Common myeloid progenitor, CD34-positive (primary cell): ENCODE data around the gene ITPK1.

ENCODE experiments used
- CTCF ChIA-PET: fragments of 350-600 bp; sonication (Branson Sonifier 250); formaldehyde crosslinking; loops from one replicate; lab custom pipeline; 2021; ENCODE audit warnings: antibody characterized with exemption; lab: Charles Lee
- POLR2A ChIA-PET: fragments of 350-600 bp; sonication (Branson Sonifier 250); formaldehyde crosslinking; loops from one replicate; lab custom pipeline; 2021; ENCODE audit warnings: antibody characterized with exemption; lab: Charles Lee
- DNase-seq, 3 donors: peaks; one replicate each; pipeline versions ENCODE4 v3.0.0 to v3.0.0-alpha.2; 2013
- H3K27ac ChIP-seq, 2 experiments: 1 replicate in 1 of 2; 2 replicates in 1 of 2; pipeline ENCODE4 v1.7.0; 2013; ENCODE audit warnings: inconsistent platforms in 2 of 2, low read length in 2 of 2, mild to moderate bottlenecking in 2 of 2, low read depth in 1 of 2, moderate library complexity in 1 of 2; ENCODE audit not compliant: severe bottlenecking in 2 of 2, insufficient read depth in 1 of 2, poor library complexity in 1 of 2
- H3K27me3 ChIP-seq, 5 experiments: replicated peaks in 2 of 5; 1 replicate in 3 of 5; 2 replicates in 2 of 5; pipeline versions ENCODE4 v1.6.1 to v1.7.0; 2013; ENCODE audit warnings: low read length in 4 of 5, mild to moderate bottlenecking in 2 of 5, moderate library complexity in 2 of 5, inconsistent platforms in 1 of 5; ENCODE audit not compliant: insufficient read depth in 5 of 5, control insufficient read depth in 4 of 5
- H3K36me3 ChIP-seq, 4 experiments: 1 replicate in 2 of 4; 2 replicates in 2 of 4; pipeline versions ENCODE4 v1.6.1 to v1.7.0; 2013; ENCODE audit warnings: low read length in 3 of 4, control low read depth in 1 of 4, mild to moderate bottlenecking in 1 of 4; ENCODE audit not compliant: control insufficient read depth in 4 of 4, insufficient read depth in 4 of 4
- H3K4me1 ChIP-seq, 4 experiments: 1 replicate in 3 of 4; 2 replicates in 1 of 4; pipeline versions ENCODE4 v1.6.1 to v1.7.1; 2013; ENCODE audit warnings: low read length in 3 of 4, mild to moderate bottlenecking in 3 of 4, control low read depth in 1 of 4, inconsistent platforms in 1 of 4, moderate library complexity in 1 of 4; ENCODE audit not compliant: control insufficient read depth in 4 of 4, insufficient read depth in 4 of 4; ENCODE audit errors: control extremely low read depth in 1 of 4
- H3K4me3 ChIP-seq, 7 experiments: 1 replicate in 4 of 7; 2 replicates in 3 of 7; pipeline versions ENCODE4 v1.5.1 to v1.7.0; 2013; ENCODE audit warnings: mild to moderate bottlenecking in 7 of 7, low read length in 6 of 7, moderate library complexity in 6 of 7, inconsistent platforms in 2 of 7, low read depth in 2 of 7, control low read depth in 1 of 7; ENCODE audit not compliant: insufficient read depth in 4 of 7, control insufficient read depth in 1 of 7; ENCODE audit errors: extremely low read depth in 1 of 7
- H3K9me3 ChIP-seq, 5 experiments: 1 replicate in 4 of 5; 2 replicates in 1 of 5; pipeline versions ENCODE4 v1.6.1 to v1.7.1; 2013; ENCODE audit warnings: low read length in 4 of 5, mild to moderate bottlenecking in 2 of 5, inconsistent platforms in 1 of 5, low read depth in 1 of 5, moderate library complexity in 1 of 5; ENCODE audit not compliant: control insufficient read depth in 4 of 5, insufficient read depth in 2 of 5; ENCODE audit errors: control extremely low read depth in 1 of 5
- WGBS: methylation state at CpG from one replicate; pipeline ENCODE4 v1.1.5; 2013; ENCODE audit not compliant: insufficient coverage; 5-methylcytosine and 5-hydroxymethylcytosine counted together

ITPK1 gene

DNA sequence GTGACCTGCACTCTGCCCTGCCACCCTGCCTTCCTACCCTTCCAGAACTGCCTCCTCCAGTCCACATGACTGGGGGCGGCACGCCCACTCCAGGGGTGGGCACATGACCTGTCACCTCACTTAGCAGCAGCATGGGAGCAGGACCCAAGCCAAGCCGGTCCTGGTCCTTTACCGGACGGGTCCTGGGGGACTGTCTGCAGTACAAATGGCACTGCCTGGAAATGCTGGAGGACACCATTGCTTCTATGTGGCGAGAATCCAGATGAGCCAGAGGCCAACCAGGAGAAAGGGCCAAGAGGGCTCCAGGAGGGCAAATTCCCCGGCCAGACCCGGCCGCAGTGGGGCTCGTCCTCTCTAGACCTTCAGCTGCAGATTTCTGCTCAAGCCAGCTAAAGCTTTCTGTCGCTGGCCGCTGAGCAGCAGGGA, 33.1 kb downstream of the ITPK1 start:
- no peak overlapping the region for H3K4me3 ChIP-seq
- H3K36me3 ChIP-seq: no peaks in the 10 kb centered on the region
- DNase-seq: no peak
- 93% methylated on average over 12 of the region's 12 CpGs for WGBS
- H3K4me1 ChIP-seq: peaks cover 4 to 61% (median 35%) of the 10 kb centered on the region in 4 experiments
- H3K9me3 ChIP-seq: no peaks in the 10 kb centered on the region
- POLR2A ChIA-PET: no interaction called here
- H3K27ac ChIP-seq: peak overlapping the region in 1 of 2 experiments; percentile 16
- no peaks in the 10 kb centered on the region for H3K27me3 ChIP-seq
- CTCF ChIA-PET: no interaction called here

DNA sequence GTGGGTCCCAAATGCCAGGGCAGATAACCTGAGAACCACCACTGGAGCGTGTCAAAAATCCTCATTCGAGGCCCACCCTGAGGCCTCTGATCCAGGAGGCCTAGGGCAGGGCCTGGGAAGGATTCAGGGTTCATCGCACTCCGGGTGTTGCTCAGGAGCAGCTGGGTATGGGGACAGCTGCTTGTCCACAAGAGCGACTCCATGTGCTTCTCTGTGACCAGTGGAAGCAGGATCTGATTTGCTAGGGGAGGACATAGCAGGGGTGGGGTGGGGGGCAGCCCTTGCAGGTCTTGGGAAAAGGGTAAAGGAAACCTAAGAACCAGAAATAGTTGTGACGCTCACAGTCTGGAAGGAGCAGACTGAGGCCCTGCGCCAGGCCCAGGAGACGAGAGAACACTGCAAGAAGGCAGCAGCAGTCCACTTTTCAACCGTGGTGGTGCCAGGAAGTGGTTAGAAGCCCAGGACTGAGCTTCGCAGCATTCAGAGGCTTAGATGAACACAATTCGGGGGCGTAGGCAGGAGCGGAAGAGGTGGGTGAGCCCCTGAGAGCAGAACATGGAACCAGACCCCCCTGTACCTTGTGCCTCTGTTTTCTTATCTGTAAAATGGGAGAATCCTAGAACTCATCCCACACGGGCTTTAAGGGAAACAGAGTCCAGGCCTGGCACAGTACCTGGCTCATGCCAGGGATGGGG, 33.7 kb downstream of the ITPK1 start:
- Histone ChIP-seq H3K27ac (peak overlapping the region in 1 of 2 experiments; percentile 16), H3K27me3 (no peaks in the 10 kb centered on the region), H3K4me1 (peaks cover 4 to 56% (median 35%) of the 10 kb centered on the region in 4 experiments), H3K4me3 (no peak overlapping the region), H3K9me3 (no peaks in the 10 kb centered on the region), H3K36me3 (no peaks in the 10 kb centered on the region)
- CTCF ChIA-PET: interaction anchor here (1.0 to 1.2 kb wide), 2 partner anchors 15 to 22 kb away, joined by 3 to 4 read pairs; no protein-coding TSS in a partner anchor
- POLR2A ChIA-PET: no interaction called here
- DNase-seq: peak in 2 of 3 donors; percentile 46 to 58
- WGBS: 71% methylated on average over 12 of the region's 14 CpGs

DNA sequence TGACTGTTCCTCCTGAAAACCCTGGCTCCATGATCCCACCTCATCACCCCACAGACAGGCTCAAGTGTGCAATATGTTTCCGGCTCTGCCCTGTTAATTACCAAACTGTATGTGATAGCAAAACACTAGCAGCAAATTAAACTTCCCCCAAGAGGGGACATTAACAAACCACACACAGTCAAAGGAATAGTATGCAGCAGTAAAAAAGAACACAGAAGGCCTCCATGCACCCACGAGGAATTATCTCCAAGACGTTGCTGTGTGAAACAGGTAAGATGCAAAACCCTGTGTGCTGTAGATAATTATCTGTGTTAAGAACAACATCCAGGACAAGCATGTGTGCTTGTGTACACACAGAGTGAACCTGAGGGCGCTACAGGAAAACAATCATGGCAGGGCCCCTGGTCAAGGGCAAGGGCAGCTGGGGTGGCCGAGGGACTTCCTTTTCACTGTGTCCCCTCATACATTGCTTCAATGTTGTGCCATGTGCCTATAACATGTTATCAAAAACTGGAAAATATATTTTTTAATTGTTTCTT, 35.8 kb downstream of the ITPK1 start:
- no peak for DNase-seq
- Histone ChIP-seq H3K9me3 (no peaks in the 10 kb centered on the region), H3K4me1 (peaks cover 0 to 55% (median 21%) of the 10 kb centered on the region in 4 experiments), H3K4me3 (no peak overlapping the region), H3K27me3 (no peaks in the 10 kb centered on the region), H3K27ac (no peak overlapping the region), H3K36me3 (no peaks in the 10 kb centered on the region)
- ChIA-PET CTCF (interaction anchor here (1.7 kb wide), 1 partner anchor 34 kb away, joined by 6 read pairs; no protein-coding TSS in a partner anchor), POLR2A (no interaction called here)
- 100% methylated on average over 3 of the region's 5 CpGs for WGBS

DNA sequence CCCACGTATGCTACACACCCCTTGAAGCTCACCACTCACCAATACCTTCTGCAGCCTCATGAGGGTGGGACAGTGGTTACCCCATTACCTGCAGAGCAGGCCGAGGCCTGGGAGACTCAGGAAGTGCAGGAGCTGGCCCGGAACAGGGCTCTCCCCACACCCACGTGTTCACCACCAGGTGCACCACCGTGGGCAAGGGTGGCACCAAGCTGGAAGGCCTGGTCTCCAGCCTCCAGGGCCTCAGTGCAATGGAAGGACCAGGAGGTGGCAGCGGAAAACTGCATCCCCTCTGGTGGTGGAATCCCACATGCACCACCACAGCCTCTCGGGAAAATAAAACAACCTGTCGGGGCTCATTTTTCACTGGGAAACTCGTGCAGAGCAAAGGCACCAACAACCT, 36.4 kb downstream of the ITPK1 start:
- CTCF ChIA-PET: no interaction called here
- no peak for DNase-seq
- 98% methylated on average over 6 of the region's 9 CpGs for WGBS
- no peaks in the 10 kb centered on the region for H3K36me3 ChIP-seq
- H3K4me1 ChIP-seq: peaks cover 4 to 55% (median 26%) of the 10 kb centered on the region in 4 experiments
- POLR2A ChIA-PET: no interaction called here
- no peaks in the 10 kb centered on the region for H3K27me3 ChIP-seq
- H3K27ac ChIP-seq: no peak overlapping the region
- no peak overlapping the region for H3K4me3 ChIP-seq
- no peaks in the 10 kb centered on the region for H3K9me3 ChIP-seq

DNA sequence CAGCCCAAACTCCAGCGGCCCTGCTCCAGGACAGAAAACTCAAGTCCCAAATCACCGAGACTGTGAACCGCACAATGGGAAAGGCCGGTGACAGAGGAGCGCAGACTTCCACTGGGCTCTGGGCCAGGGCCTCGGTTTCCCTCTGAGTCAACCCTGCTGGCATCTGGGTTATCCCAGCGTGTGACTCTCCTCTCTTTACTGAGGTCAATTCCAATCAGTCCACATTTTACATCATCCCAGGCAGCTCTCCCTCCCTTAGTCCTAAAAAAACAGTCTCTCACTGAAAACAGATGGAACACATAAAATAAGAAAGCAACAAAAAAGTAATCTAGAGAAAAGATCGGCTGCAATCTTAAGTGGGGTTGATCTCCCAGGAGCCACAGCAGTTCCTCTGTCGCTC, 36.9 kb downstream of the ITPK1 start:
- Histone ChIP-seq H3K36me3 (no peaks in the 10 kb centered on the region), H3K27me3 (no peaks in the 10 kb centered on the region), H3K4me1 (peaks cover 4 to 55% (median 30%) of the 10 kb centered on the region in 4 experiments), H3K4me3 (no peak overlapping the region), H3K27ac (no peak overlapping the region), H3K9me3 (no peaks in the 10 kb centered on the region)
- 96% methylated on average over 8 of the region's 9 CpGs for whole genome bisulfite sequencing
- ChIA-PET POLR2A (no interaction called here), CTCF (no interaction called here)
- DNase-seq: no peak

DNA sequence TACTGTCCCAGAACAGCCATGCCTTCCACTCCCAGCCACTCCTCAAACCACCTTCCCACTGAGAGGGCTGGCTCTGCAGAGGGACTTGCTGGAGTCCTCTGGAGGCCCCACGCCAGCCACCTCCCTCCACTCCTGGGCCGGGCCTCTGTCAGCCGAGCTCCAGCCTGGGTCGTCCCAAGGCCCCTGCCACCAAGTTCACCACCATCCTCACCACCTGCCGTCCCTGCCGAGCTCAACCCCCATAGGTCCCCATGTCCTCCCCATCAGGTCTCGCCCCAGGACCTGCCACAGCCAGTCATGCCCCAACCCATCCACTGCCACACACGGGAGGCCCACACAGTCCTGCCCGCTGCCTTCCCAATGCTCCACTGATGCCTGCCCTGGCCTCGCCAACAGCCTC, 39.0 kb downstream of the ITPK1 start:
- WGBS: 93% methylated on average over 6 of the region's 10 CpGs
- POLR2A ChIA-PET: no interaction called here
- Histone ChIP-seq H3K4me3 (no peak overlapping the region), H3K36me3 (no peaks in the 10 kb centered on the region), H3K4me1 (peaks cover 4 to 50% (median 31%) of the 10 kb centered on the region in 4 experiments), H3K27ac (no peak overlapping the region), H3K27me3 (no peaks in the 10 kb centered on the region), H3K9me3 (no peaks in the 10 kb centered on the region)
- DNase-seq: no peak
- CTCF ChIA-PET: interaction anchor here (1.0 to 1.7 kb wide), 2 partner anchors 11 to 16 kb away, joined by 3 to 4 read pairs; no protein-coding TSS in a partner anchor

DNA sequence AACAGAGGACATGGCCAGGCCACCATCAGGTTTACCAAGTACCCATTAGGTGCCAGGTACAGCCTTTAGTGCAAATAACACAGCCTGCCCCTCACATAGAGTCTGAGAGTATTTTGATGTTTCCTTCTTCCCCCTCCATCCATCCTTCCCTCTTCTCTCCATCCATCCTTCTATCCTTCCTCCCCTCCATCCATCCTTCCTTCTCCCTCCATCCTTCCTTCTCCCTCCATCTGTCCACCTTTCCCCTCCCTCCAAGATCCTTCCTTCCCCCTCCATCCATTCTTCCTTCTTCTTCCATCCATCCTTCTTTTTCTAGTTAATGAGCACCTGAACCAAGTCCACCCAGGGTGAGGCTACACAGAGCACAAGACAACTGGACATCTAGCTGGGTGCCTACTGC, 39.8 kb downstream of the ITPK1 start:
- no peaks in the 10 kb centered on the region for H3K27me3 ChIP-seq
- no peaks in the 10 kb centered on the region for H3K9me3 ChIP-seq
- H3K36me3 ChIP-seq: no peaks in the 10 kb centered on the region
- POLR2A ChIA-PET: no interaction called here
- DNase-seq: no peak
- H3K4me3 ChIP-seq: no peak overlapping the region
- no peak overlapping the region for H3K27ac ChIP-seq
- H3K4me1 ChIP-seq: peaks cover 4 to 49% (median 29%) of the 10 kb centered on the region in 4 experiments
- CTCF ChIA-PET: interaction anchor here (0.6 to 0.9 kb wide), 3 partner anchors 9 to 1824 kb away, joined by 3 read pairs; no protein-coding TSS in a partner anchor
